SK-N-SH treated with all-trans-retinoic acid at 6 μM for 48 hours (cell line): ENCODE measurements around the gene CD74.

Experiments
- ARNTL ChIP-seq: fragments of 450-650 bp; formaldehyde crosslinking; IDR thresholded peaks from 2 replicates; pipeline ENCODE4 v1.5.0; 2020; ENCODE audit warnings: low read depth, mild to moderate bottlenecking, moderate library complexity, borderline replicate concordance
- BACH2 ChIP-seq: fragments of 250-450 bp; sonication (Bioruptor Pico); IDR thresholded peaks from 2 replicates; pipeline ENCODE4 v1.9.0; 2021; ENCODE audit warnings: mild to moderate bottlenecking, borderline replicate concordance
- ESRRG ChIP-seq: fragments of 250-450 bp; sonication (Bioruptor Pico); IDR thresholded peaks from 2 replicates; pipeline ENCODE4 v1.6.1; 2021; ENCODE audit warnings: mild to moderate bottlenecking
- RARB ChIP-seq: fragments of 250-450 bp; sonication (Bioruptor Pico); IDR thresholded peaks from 2 replicates; pipeline ENCODE4 v1.8.0; 2021; ENCODE audit warnings: mild to moderate bottlenecking, moderate library complexity
- ZFP30 ChIP-seq: fragments of 450-650 bp; formaldehyde crosslinking; IDR thresholded peaks from 2 replicates; pipeline ENCODE4 v1.5.0; 2022; ENCODE audit warnings: mild to moderate bottlenecking, moderate library complexity
- ZNF8 ChIP-seq: fragments of 450-650 bp; formaldehyde crosslinking; IDR thresholded peaks from 2 replicates; pipeline ENCODE4 v1.5.0; 2020; ENCODE audit warnings: mild to moderate bottlenecking, moderate library complexity
- TF ChIP-seq, protein P1 (sequence below): fragments of 250-450 bp; sonication (Bioruptor Pico); IDR thresholded peaks from 2 replicates; pipeline ENCODE4 v1.5.1; 2020; ENCODE audit warnings: low read depth, mild to moderate bottlenecking, moderate library complexity
- TF ChIP-seq, protein P2 (sequence below): fragments of 250-450 bp; sonication (Bioruptor Pico); IDR thresholded peaks from 2 replicates; pipeline ENCODE4 v1.8.0; 2020; ENCODE audit warnings: mild to moderate bottlenecking, moderate library complexity, borderline replicate concordance

DNA sequence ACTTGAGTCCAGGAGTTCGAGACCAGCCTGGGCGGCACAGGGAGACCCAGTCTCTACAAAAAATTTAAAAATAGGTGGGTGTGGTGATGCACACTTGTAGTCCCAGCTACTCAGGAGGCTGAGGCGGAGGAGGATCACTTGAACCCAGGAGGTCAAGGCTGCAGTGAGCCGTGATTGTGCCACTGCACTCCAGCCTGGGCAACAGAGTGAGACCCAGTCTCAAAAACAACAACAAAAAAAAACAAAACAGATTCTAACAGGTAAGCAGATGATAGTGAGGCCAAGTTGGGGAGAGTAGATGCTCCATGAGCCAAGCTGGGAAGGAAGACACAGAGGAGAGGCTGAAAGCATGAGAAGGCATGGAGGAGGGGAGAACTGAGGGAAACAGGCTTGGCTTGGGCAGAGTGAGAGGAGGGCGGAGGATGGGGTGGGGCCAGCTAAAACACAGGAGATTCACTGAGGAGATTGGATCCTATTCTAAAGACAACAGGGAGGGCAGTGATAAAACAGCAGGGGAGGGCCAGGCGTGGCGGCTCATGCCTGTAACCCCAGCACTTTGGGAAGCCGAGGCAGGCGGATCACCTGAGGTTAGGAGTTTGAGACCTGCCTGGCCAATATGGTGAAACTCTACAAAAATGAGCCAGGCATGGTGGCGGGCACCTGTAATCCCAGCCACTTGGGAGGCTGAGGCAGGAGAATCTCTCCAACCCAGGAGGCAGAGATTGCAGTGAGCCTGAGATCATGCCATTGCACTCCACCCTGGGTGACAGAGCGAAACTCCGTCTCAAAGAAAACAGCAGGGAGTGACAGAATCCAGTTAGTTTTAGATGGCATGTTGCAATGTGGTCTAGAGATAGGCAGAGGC is 28.5 kb upstream of the CD74 start:
- TF ChIP-seq ARNTL (CRISPR knock-in tag) (no peak), ZFP30 (CRISPR knock-in tag) (no peak), BACH2 (CRISPR knock-in tag) (no peak), RARB (no peak), ZNF8 (no peak), ESRRG (CRISPR knock-in tag) (no peak)
- TF ChIP-seq, protein P1, sequence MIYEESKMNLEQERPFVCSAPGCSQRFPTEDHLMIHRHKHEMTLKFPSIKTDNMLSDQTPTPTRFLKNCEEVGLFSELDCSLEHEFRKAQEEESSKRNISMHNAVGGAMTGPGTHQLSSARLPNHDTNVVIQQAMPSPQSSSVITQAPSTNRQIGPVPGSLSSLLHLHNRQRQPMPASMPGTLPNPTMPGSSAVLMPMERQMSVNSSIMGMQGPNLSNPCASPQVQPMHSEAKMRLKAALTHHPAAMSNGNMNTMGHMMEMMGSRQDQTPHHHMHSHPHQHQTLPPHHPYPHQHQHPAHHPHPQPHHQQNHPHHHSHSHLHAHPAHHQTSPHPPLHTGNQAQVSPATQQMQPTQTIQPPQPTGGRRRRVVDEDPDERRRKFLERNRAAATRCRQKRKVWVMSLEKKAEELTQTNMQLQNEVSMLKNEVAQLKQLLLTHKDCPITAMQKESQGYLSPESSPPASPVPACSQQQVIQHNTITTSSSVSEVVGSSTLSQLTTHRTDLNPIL (CRISPR knock-in tag): no peak
- TF ChIP-seq, protein P2, sequence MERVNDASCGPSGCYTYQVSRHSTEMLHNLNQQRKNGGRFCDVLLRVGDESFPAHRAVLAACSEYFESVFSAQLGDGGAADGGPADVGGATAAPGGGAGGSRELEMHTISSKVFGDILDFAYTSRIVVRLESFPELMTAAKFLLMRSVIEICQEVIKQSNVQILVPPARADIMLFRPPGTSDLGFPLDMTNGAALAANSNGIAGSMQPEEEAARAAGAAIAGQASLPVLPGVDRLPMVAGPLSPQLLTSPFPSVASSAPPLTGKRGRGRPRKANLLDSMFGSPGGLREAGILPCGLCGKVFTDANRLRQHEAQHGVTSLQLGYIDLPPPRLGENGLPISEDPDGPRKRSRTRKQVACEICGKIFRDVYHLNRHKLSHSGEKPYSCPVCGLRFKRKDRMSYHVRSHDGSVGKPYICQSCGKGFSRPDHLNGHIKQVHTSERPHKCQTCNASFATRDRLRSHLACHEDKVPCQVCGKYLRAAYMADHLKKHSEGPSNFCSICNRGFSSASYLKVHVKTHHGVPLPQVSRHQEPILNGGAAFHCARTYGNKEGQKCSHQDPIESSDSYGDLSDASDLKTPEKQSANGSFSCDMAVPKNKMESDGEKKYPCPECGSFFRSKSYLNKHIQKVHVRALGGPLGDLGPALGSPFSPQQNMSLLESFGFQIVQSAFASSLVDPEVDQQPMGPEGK (CRISPR knock-in tag): no peak
